GM21529 (cell line): ENCODE data around the gene TNIK.

Source experiments
- ATAC-seq: cut with Tn5 transposase; IDR thresholded peaks from one replicate; pipeline ENCODE4 v1.9.1; 2021; ENCODE audit not compliant: unreplicated experiment

TNIK gene

GRCh38 chr3:171459942-171460724, at the start of gene TNIK:
Gene TNIK, minus strand, starts transcription at chr3:171460405. Its CDS starts 342 bp downstream, at chr3:171460063.
- ATAC-seq: peak; percentile 75

- no peak for ATAC-seq
These were observed 48.5 kb upstream of the TNIK start for GRCh38 chr3:171508676-171509075.

GRCh38 chr3:171508206-171508605, 48.0 kb upstream of the TNIK start:
- no peak for ATAC-seq

- no peak for ATAC-seq
These were observed 46.6 kb upstream of the TNIK start for GRCh38 chr3:171506743-171507319.

- no peak for ATAC-seq
These were observed 45.7 kb upstream of the TNIK start for GRCh38 chr3:171505822-171506333.

- no peak for ATAC-seq
These were observed 44.2 kb upstream of the TNIK start for GRCh38 chr3:171504376-171504775.

GRCh38 chr3:171503817-171504216, 43.6 kb upstream of the TNIK start:
- no peak for ATAC-seq

GRCh38 chr3:171498921-171499320, 38.7 kb upstream of the TNIK start:
- ATAC-seq: no peak

- no peak for ATAC-seq
These were observed 37.3 kb upstream of the TNIK start for GRCh38 chr3:171497468-171497867.

GRCh38 chr3:171495413-171495812, 35.2 kb upstream of the TNIK start:
- no peak for ATAC-seq

GRCh38 chr3:171494457-171495109, 34.4 kb upstream of the TNIK start:
- no peak for ATAC-seq

- no peak for ATAC-seq
These were observed 31.2 kb upstream of the TNIK start for GRCh38 chr3:171491361-171491760.

GRCh38 chr3:171490901-171491300, 30.7 kb upstream of the TNIK start:
- no peak for ATAC-seq

GRCh38 chr3:171489348-171489747, 29.1 kb upstream of the TNIK start:
- ATAC-seq: no peak

- ATAC-seq: no peak
These were observed 28.3 kb upstream of the TNIK start for GRCh38 chr3:171488479-171488878.

- ATAC-seq: no peak
These were observed 27.2 kb upstream of the TNIK start for GRCh38 chr3:171487382-171487781.

- ATAC-seq: no peak
These were observed 25.1 kb upstream of the TNIK start for GRCh38 chr3:171485338-171485737.

- ATAC-seq: peak; percentile 18
These were observed 20.8 kb upstream of the TNIK start for GRCh38 chr3:171481011-171481410.

GRCh38 chr3:171480526-171480925, 20.3 kb upstream of the TNIK start:
- ATAC-seq: peak; percentile 95

GRCh38 chr3:171476532-171477102, 16.4 kb upstream of the TNIK start:
- no peak for ATAC-seq

GRCh38 chr3:171472552-171472951, 12.3 kb upstream of the TNIK start:
- ATAC-seq: no peak
